SJSA1 (cell line): ENCODE results near the gene ZDHHC3. TPM values are rescaled to one million over a fixed set of nuclear protein-coding genes. Genes with fewer than 3 reads are reported as not detected.

Experiments
- DNase-seq, 2 experiments: peaks; one replicate each; pipeline ENCODE4 v3.0.0-alpha.2; 2015 to 2020; ENCODE audit warnings: low spot score in 2 of 2, low read depth in 1 of 2
- H3K27ac ChIP-seq: fragments of 250-450 bp; sonication (Bioruptor Pico); 2 replicates; pipeline ENCODE4 v1.5.1; 2020; ENCODE audit warnings: mild to moderate bottlenecking, moderate library complexity
- H3K27me3 ChIP-seq: fragments of 250-450 bp; sonication (Bioruptor Pico); replicated peaks from 2 replicates; pipeline ENCODE4 v1.5.1; 2020; ENCODE audit warnings: mild to moderate bottlenecking, moderate library complexity
- H3K36me3 ChIP-seq: fragments of 250-450 bp; sonication (Bioruptor Pico); 2 replicates; pipeline ENCODE4 v1.5.1; 2020; ENCODE audit warnings: mild to moderate bottlenecking
- H3K4me1 ChIP-seq: fragments of 250-450 bp; sonication (Bioruptor Pico); replicated peaks from 2 replicates; pipeline ENCODE4 v1.6.1; 2021; ENCODE audit warnings: mild to moderate bottlenecking
- H3K4me3 ChIP-seq: fragments of 250-450 bp; sonication (Bioruptor Pico); 2 replicates; pipeline ENCODE4 v1.5.1; 2020; ENCODE audit warnings: mild to moderate bottlenecking
- H3K9me3 ChIP-seq: fragments of 250-450 bp; sonication (Bioruptor Pico); replicated peaks from 2 replicates; pipeline ENCODE4 v1.5.1; 2020; ENCODE audit warnings: mild to moderate bottlenecking
- total RNA-seq: library from RNA; depleted of rRNA; stranded (reverse); fragments of >200 nt; shearing (Covaris generic); gene quantifications from 2 replicates; pipeline ENCODE4 v1.2.3, GENCODE V29; 2014

ZDHHC3 gene
- total RNA-seq, 1 experiment from 2014 or later, result 48.8 TPM

- H3K36me3 ChIP-seq, result no peaks in the 10 kb centered on the region
- H3K27me3 ChIP-seq, result no peaks in the 10 kb centered on the region
- H3K27ac ChIP-seq, result no peak overlapping the region
- H3K4me3 ChIP-seq, result no peak overlapping the region
- H3K9me3 ChIP-seq, result no peaks in the 10 kb centered on the region
- H3K4me1 ChIP-seq, result no peaks in the 10 kb centered on the region
- no peak for DNase-seq
These were observed 72.2 kb downstream of the ZDHHC3 start for GRCh38 chr3:44903751-44904150.

- no peak for DNase-seq
- Histone ChIP-seq H3K4me1 (no peaks in the 10 kb centered on the region), H3K27me3 (no peaks in the 10 kb centered on the region), H3K36me3 (no peaks in the 10 kb centered on the region), H3K27ac (no peak overlapping the region), H3K9me3 (no peaks in the 10 kb centered on the region), H3K4me3 (no peak overlapping the region)
These were observed 72.7 kb downstream of the ZDHHC3 start for GRCh38 chr3:44903314-44903713.

DNA sequence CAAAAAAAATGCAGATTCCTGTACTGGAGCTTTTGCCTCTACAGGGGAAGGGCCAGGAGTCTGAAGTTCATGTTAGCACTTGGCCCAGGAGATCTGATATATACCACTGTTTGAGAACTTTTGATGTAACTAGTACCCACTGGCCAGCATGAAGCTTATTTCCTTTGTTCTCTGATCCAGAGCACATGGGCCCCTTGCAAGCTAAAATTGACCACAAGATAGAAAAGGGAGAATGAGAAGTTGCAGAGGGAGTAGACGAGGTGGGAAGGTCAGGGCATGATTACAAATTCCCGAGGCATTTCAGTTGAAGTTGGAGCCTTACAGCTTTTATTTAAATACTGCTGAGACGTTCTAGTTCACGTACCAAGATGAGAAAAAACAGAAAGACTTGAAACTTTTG, 73.3 kb downstream of the ZDHHC3 start:
- Histone ChIP-seq H3K4me1 (no peaks in the 10 kb centered on the region), H3K4me3 (no peak overlapping the region), H3K9me3 (no peaks in the 10 kb centered on the region), H3K27ac (no peak overlapping the region), H3K36me3 (no peaks in the 10 kb centered on the region), H3K27me3 (no peaks in the 10 kb centered on the region)
- DNase-seq, result no peak

DNA sequence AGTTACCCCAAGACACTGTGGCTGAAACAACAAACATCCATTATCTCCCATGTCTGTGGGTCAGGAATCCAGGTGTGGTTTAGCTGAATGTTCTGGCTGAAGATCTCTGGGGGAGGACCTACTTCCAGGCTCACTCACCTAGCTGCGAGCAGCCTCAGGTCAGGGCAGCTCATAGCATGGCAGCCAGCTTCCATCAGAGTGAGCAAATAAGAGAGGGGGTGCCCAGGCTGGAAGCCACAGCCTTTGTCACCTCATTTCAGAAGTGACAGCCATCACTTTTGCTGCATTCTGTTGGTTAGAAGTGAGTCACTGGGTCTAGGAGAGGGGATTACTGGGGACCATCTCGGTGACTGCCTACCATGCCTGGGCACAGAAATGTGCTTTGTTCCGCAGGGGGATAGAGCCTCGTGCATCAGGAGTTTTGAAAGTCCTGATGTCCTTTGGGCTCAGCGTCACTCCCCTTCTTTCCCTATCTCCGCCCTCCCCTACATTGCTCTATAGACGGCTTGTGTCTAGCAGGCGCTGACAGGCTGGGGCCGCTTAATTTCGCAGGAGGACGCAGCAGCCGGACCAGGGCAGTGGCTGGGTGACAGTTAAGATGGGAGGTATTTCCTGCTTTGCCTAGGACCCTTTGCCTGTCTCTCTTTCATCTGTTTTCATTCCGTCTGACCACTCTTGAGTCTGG, 76.1 kb downstream of the ZDHHC3 start:
- Histone ChIP-seq H3K4me3 (no peak overlapping the region), H3K27me3 (no peaks in the 10 kb centered on the region), H3K36me3 (no peaks in the 10 kb centered on the region), H3K4me1 (peaks cover under 1% of the 10 kb centered on the region; the same call in 1 of the 2 replicates), H3K27ac (no peak overlapping the region), H3K9me3 (no peaks in the 10 kb centered on the region)
- DNase-seq, result no peak

DNA sequence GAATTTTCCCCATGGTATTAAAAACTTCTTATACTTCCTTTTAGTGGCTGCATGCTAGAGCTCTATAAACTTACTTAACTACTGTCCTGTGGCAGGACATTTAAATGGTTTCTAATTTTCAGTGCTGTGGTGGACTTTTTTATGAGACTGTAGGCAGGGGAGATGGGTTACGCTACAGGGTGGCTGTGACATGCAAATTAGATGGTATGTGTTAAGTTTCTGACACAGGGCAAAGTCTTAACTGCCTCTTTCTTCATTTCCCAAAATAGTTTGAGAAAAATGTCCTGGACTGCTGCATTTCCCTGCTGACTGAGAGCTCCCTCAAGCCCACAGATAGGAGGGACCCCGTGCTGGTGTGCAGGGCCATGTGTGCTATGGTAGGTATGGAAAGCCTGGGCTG, 79.5 kb downstream of the ZDHHC3 start:
- H3K4me3 ChIP-seq, result no peak overlapping the region
- H3K27me3 ChIP-seq, result no peaks in the 10 kb centered on the region
- H3K4me1 ChIP-seq, result peaks cover 21% of the 10 kb centered on the region
- no peak overlapping the region for H3K27ac ChIP-seq
- no peaks in the 10 kb centered on the region for H3K9me3 ChIP-seq
- no peak for DNase-seq
- H3K36me3 ChIP-seq, result no peaks in the 10 kb centered on the region

GRCh38 chr3:44894485-44894884, 81.5 kb downstream of the ZDHHC3 start:
- Histone ChIP-seq H3K36me3 (no peaks in the 10 kb centered on the region), H3K9me3 (no peaks in the 10 kb centered on the region), H3K27ac (no peak overlapping the region), H3K4me3 (no peak overlapping the region), H3K4me1 (peaks cover 21% of the 10 kb centered on the region), H3K27me3 (no peaks in the 10 kb centered on the region)
- peak in 1 of 2 experiments; percentile 33 for DNase-seq

- H3K27ac ChIP-seq, result peak overlapping the region; percentile 67
- H3K9me3 ChIP-seq, result no peaks in the 10 kb centered on the region
- peaks cover 21% of the 10 kb centered on the region for H3K4me1 ChIP-seq
- H3K27me3 ChIP-seq, result no peaks in the 10 kb centered on the region
- no peak overlapping the region for H3K4me3 ChIP-seq
- peak in 1 of 2 experiments; percentile 67 for DNase-seq
- no peaks in the 10 kb centered on the region for H3K36me3 ChIP-seq
These were observed 82.9 kb downstream of the ZDHHC3 start for GRCh38 chr3:44893097-44893496.

GRCh38 chr3:44892689-44893088, 83.3 kb downstream of the ZDHHC3 start:
- Histone ChIP-seq H3K9me3 (no peaks in the 10 kb centered on the region), H3K27ac (peak overlapping the region; percentile 29), H3K36me3 (no peaks in the 10 kb centered on the region), H3K4me1 (peaks cover 21% of the 10 kb centered on the region), H3K27me3 (no peaks in the 10 kb centered on the region), H3K4me3 (no peak overlapping the region)
- DNase-seq, result no peak

DNA sequence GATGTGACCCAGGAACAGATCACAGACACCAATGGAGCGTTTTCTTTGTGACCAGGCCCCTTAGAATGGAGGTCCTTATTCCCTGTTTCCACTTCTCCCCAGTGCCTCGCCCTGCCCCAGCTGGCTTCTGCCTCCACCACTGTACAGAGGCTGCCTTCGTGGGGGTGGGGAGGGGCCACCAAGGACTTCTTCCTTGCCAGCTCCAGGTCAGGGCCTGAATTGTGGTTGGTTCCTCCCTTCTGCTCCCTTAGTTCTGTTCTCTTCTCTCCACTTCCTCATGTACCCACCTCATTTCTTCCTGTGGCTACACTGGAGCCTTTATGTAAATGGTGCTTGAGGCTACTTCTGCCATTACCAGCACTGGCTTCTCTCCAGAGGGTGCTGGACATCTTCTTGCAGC, 85.1 kb downstream of the ZDHHC3 start:
- Histone ChIP-seq H3K27me3 (no peaks in the 10 kb centered on the region), H3K4me1 (peaks cover 34% of the 10 kb centered on the region), H3K4me3 (no peak overlapping the region), H3K9me3 (no peaks in the 10 kb centered on the region), H3K27ac (no peak overlapping the region), H3K36me3 (no peaks in the 10 kb centered on the region)
- no peak for DNase-seq

DNA sequence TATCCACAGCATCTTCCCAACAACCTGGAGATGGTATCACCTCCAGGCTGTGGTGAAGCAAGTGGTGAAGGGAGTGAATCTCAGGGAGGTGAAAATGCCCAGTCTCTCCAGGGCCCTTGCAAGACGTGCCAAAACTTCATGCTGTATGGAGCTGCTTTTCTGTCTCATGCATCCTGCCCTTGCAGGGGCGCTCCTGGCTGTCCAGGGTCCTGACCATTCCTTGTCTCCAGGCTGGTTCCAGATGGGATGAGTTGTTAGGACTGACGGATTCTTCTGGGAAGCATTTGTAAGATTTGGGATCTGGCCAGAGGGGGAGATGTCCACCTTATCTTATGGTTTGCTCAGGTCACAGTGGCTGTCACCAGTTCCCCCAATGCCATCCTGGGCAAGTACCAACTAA, 85.7 kb downstream of the ZDHHC3 start:
- H3K9me3 ChIP-seq, result no peaks in the 10 kb centered on the region
- H3K27me3 ChIP-seq, result no peaks in the 10 kb centered on the region
- H3K27ac ChIP-seq, result no peak overlapping the region
- DNase-seq, result no peak
- peaks cover 40% of the 10 kb centered on the region for H3K4me1 ChIP-seq
- H3K4me3 ChIP-seq, result no peak overlapping the region
- H3K36me3 ChIP-seq, result no peaks in the 10 kb centered on the region

- DNase-seq, result no peak
- Histone ChIP-seq H3K36me3 (no peaks in the 10 kb centered on the region), H3K4me1 (peaks cover 44% of the 10 kb centered on the region), H3K9me3 (no peaks in the 10 kb centered on the region), H3K4me3 (no peak overlapping the region), H3K27me3 (no peaks in the 10 kb centered on the region), H3K27ac (no peak overlapping the region)
These were observed 88.9 kb downstream of the ZDHHC3 start for GRCh38 chr3:44887101-44887500.

DNA sequence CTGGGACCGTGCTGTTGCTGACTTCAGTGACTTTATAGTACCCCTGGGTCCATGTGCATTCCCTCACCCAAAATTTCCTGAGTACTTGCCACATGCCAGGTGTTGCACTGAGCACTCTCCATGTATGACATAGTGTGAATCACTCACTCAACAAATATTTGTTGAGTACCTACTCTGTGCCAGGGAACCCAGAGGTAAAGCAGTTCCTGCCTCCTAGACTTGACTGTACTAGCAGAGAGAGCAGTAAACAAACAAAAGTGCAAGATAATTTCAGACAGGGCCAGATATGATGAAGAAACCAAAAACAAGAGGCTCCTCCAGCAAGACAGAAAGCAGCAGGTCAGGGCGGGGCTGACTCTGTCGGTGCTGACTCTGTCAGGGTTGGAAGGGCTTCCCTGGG, 89.4 kb downstream of the ZDHHC3 start:
- H3K27me3 ChIP-seq, result no peaks in the 10 kb centered on the region
- no peak for DNase-seq

DNA sequence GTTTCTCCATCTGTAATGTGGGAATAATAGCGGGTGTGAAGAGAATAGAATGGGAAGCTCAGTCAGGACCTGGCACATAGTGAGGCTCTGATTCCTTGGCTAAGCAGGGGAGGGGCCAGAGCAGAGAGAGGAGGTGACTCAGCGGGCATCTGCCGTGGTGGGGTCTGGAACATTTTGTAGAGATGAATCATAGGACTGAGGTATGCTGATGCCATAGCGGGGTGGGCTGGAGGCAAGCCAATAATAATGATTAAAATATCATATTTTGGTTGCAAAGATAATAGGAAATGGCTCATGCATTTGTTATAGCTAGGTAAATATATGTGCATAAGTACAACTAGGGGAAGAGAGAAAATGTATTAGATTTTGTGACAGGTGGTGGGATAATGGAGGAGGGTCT, 90.4 kb downstream of the ZDHHC3 start:
- Histone ChIP-seq H3K9me3 (no peaks in the 10 kb centered on the region), H3K27ac (peak overlapping the region; percentile 85), H3K36me3 (no peaks in the 10 kb centered on the region), H3K27me3 (no peaks in the 10 kb centered on the region), H3K4me1 (peaks cover 44% of the 10 kb centered on the region), H3K4me3 (no peak overlapping the region)
- DNase-seq, result peak; percentile 88 to 92

More for the DNA sequence above, 89.4 kb downstream of the ZDHHC3 start:
- no peaks in the 10 kb centered on the region for H3K36me3 ChIP-seq
- H3K4me3 ChIP-seq, result no peak overlapping the region
- peak overlapping the region; percentile 46; the same call in 1 of the 2 replicates for H3K27ac ChIP-seq
- no peaks in the 10 kb centered on the region for H3K9me3 ChIP-seq
- peaks cover 44% of the 10 kb centered on the region for H3K4me1 ChIP-seq

DNA sequence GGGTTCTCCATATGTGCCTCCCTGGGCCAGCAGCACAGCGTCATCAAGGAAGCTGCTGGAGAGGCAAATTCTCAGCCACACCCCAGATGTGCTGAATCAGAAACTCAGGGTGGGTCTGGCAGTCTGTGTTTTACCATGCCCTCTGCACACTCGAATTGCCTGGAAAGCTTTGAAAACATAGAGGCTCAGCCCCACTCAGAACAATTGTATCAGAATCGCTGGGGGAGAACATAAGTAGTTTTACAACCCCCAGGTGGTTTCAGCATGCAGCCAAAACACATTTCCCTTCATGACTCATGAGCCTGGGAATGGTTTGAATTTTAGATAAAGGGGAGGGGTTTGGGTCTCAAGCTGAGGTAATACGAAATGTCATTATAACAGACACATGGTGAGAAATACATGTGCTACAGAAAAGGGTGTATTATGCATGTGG, 92.0 kb downstream of the ZDHHC3 start:
- Histone ChIP-seq H3K9me3 (no peaks in the 10 kb centered on the region), H3K4me1 (peaks cover 51% of the 10 kb centered on the region), H3K36me3 (no peaks in the 10 kb centered on the region), H3K27me3 (no peaks in the 10 kb centered on the region), H3K27ac (peak overlapping the region; percentile 85), H3K4me3 (no peak overlapping the region)
- peak; percentile 80 to 92 for DNase-seq
